Right kidney (tissue), 1 donor: ENCODE measurements around the gene MUSTN1.

Experiments used
- DNase-seq: peaks from one replicate; pipeline ENCODE4 v3.0.0-alpha.2; 2016

Gene MUSTN1

DNA sequence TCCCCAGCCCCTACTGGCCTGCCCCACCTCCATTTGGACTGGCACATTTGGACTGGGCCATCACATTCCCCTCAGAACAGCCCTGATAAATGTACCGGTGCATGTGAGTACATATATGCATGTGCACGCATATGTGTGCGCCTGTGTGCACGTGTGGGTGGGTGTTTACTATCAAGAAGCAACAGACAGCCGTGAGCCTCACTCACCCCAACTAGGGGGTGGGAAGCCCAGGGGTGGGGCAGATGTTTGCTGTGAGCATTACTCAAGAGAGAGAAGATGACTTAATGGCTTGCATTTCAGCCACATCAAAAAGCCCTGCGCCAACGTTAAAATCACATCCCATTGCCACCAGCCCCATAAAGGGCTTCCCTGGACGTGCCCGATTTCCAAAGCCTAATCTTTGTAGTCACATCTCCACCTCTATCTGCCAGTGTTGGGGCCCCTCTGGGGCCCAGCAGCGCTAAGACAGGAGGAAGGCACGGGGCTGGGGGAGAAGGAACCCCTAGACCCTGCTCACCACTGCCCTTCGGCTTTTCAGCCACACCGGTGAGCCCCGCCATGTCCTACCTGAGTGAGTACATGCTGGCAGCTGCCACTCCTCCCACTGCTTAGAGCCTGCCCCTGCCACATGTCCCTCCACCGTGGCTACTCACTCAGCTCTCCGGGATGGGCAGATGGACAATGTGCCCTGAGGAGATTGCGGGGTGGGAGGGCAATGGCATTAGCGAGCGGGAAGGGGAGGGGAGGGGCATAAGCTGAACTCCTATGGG, 29.4 kb downstream of the MUSTN1 start:
- no peak for DNase-seq

- DNase-seq = no peak
Measured at GRCh38 chr3:52801839-52802238, 33.0 kb downstream of the MUSTN1 start.

DNA sequence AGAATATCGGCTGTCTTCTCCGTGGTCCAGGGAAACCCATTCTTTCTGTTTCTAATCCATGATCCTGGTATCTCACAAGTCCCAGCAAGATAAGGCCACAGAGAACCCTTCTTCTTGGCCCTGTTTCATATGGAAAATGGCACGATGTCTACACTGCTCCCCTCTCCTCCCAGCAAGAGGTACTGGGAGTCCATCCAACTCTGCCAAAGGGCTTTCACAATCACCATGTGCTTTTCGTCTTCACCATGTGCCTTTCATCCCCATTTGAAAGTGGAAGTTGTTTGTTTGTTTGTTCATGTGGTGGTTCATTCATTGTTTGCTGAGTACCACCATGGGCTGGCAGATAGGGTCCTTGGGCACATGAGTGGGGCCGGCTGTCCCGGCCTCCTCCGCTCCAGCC, 34.7 kb downstream of the MUSTN1 start:
- DNase-seq = no peak

GRCh38 chr3:52798978-52799476, 35.8 kb downstream of the MUSTN1 start:
- no peak for DNase-seq

DNA sequence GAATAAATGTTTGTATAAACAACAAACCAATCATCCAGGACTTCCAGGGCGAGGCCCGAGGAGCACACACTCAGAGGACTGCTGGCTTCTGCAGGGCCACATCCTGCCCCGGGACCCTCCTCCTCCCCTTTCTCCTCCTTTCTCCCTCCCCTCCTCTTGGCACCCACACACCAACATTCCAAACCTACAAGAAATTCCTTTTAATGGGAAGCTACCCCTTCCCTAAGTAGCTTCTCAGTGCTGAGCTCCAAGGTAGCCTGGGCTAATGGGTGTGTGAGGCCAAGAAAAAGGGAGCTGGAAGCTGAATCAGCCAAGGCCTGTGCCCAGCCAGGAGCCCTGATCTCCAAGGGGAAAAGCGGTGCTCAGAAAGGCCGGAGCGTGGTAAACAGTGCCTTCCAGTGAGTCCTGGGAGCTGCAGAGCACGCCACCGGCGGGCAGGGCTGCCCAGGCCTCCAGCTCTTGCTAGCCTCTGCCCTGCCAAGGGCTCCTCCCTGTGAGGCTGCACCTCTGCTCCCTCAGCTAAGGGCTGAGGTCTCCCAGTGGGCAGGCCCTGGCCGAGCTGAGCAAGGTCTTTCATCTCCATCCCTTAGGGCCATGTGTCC, 36.3 kb downstream of the MUSTN1 start:
- DNase-seq = no peak

DNA sequence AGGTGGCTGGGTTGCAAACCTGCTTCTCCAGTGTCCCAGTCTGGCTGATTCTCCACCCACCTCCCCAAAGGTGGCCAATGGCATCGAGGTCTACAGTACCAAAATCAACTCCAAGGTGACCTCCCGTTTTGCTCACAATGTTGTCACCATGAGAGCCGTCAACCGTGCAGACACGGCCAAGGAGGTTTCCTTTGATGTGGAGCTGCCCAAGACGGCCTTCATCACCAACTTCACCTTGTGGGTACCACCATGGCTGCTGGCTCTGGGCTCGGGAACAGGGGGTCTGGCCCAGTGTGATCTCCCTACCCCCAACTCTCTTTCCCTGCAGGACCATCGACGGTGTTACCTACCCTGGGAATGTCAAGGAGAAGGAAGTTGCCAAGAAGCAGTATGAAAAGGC, 38.4 kb downstream of the MUSTN1 start:
- DNase-seq = no peak

- DNase-seq = no peak
Measured at GRCh38 chr3:52795298-52795900, 39.4 kb downstream of the MUSTN1 start.

- no peak for DNase-seq
Measured at GRCh38 chr3:52794612-52795099, 40.2 kb downstream of the MUSTN1 start, which contains the start of gene ITIH3. TSS of gene ITIH3 (plus strand) at chr3:52794796. CDS start at chr3:52794804, 8 bp downstream.

GRCh38 chr3:52793702-52794611, 40.9 kb downstream of the MUSTN1 start:
- DNase-seq = no peak

GRCh38 chr3:52792961-52793695, 41.7 kb downstream of the MUSTN1 start:
- no peak for DNase-seq

DNA sequence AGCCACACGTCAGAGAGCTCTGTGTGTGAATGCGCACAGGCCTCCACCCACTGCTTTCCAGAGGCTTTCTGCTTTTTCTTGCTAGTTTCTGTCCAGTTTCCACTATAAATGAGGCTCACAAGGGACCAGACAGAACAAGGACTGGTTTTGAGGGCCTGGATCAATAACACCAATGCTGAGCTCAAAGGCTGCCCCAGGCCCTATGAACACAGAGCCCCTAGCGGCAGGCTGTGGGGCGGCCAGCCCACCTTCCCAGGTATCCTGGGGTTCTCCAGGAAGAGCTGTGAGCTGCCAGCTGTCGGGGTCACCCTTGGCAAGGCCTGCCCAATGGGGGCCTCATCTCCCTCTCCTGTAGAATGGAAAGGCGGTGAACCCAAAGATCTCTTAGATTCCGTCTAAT, 42.4 kb downstream of the MUSTN1 start:
- no peak for DNase-seq

- no peak for DNase-seq
Measured at GRCh38 chr3:52791928-52792327, 42.9 kb downstream of the MUSTN1 start.

- DNase-seq = no peak
Measured at GRCh38 chr3:52791366-52791765, 43.5 kb downstream of the MUSTN1 start.

- no peak for DNase-seq
Measured at GRCh38 chr3:52790741-52791140, 44.1 kb downstream of the MUSTN1 start.

DNA sequence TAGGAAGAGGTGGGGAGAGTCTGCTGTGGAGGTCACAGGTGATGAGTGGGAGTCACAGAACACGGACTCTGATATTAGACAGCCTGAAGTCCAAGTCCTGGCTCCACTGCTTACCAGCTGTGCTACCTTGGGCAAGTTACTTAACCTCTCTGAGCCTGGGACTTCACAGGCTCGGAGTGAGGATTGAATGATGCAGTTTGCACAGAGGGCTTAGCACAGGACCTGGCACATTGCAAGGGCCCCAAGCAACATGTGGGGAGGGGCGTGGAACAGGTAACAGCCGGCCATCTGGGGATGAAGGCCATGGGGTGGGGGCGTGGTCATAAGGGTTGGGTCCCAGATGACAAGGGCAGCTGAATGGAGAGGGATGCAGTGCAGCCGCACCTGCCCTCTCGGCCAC, 44.5 kb downstream of the MUSTN1 start:
- no peak for DNase-seq

DNA sequence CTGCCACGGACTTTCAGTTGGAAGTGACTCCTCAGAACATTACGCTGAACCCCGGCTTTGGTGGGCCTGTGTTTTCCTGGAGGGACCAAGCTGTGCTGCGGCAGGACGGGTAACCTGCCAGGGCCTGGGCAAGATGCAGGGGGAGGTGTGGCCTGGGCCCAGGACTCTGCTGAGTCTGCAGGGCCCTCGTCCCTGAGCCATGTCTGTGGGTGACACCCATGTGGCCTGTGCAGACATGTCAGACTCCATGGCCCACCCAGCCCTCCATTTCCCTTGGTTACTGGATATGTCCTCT, 45.1 kb downstream of the MUSTN1 start:
- no peak for DNase-seq

- DNase-seq = no peak
Measured at GRCh38 chr3:52788890-52789745, 45.7 kb downstream of the MUSTN1 start.

GRCh38 chr3:52787672-52788625, 46.9 kb downstream of the MUSTN1 start:
- no peak for DNase-seq

DNA sequence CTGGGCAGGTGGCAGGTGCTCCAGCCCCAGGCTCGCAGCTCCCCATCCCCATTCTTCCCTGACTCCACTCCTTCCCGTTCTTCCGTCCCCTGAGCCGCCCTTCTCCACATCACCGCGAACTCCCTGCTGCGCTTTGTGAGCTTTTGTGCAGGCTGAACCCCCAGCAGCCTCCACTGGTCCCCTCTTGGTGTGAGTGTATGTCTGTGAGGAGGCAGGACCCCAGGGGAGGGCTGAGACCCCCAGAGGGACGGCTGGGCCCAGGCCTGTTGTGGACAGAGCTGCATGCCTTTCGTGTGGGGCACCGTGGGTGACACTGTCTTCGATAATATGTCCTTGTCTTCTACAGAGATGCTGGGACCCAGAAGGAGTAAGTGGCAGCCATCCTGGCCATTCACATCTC, 47.6 kb downstream of the MUSTN1 start:
- DNase-seq = no peak
